ENCODE data around the gene H6PD.

H6PD gene

DNA sequence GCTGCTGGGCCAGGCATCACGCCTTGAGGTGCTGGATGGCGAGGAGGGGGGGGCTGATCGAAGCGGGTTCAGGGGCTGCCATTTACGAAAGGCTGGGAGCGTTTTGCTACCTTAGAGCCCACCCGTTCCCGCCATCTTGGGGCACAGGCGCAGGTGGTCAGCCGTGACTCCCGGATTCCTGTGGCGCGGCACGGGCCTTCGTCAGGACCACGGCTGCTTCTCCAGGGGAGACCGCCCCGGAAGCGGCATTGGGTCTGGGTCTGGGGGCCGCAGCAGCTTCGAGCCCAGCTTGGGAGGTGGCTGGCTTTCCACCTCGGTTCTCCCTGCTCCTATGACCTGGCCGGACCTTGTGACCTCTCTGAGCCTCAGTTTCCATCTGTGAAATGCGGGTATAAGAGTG, 81.9 kb downstream of the H6PD start:
- DNase-seq (ENCODE audit: low read depth in 2 of 2) = no peak

DNA sequence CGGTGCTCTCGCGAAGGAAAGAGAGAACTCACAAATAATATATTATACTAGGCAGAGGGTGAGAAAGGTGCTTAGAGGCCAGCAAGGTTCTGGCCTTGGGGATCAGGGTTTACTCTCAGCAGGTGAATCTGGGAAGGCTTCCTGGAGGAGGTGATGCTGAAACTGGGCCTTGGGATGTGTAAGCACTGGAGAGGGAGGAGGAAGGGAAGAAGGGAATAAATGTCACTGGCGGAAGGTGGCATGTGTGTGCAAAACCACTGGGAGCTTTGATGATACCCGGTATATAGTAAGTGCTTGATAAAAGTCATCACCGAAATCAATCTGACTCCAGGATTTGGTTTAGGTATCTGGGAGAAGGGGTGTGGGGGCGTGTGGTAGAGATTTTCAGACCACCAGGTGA, 82.5 kb downstream of the H6PD start:
- DNase-seq (ENCODE audit: low read depth in 2 of 2) = no peak

DNA sequence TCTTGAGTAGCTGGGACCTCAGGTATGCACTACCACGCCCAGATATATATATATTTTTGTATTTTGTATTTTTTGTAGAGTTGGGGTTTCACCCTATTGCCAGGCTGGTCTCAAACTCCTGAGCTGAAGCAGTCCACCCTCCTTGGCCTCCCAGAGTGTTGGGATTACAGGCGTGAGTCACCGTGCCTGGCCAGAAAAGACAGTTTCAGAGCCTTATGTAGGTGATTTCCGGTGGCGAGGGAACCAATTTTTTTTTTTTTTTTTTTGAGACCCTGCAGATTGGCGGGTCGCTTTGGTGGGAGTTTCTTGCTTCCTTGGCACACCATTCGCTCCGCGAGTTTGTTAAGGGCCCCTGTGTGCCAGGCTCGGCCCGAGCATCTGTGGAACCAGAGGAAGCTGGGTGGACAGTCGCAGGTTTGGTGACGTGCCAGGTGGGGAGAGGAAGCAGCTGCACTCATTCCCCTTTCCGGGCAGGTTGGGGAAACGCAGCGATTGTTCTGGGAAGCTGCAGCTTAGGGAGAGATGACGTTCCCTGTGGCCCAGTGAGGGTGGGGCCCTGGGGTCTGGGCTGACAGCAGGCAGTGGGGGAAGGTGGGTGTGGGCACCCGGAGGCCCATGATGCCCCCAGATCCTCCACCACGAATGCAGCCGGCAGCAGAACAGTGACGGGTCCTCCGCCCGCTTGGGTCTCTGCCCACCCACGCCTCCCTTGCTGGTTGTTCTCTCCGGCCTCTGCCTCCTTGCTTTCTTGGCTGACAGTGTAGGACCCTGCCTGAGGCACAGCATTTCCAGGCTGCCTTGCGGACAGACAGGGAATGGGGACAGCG, 83.2 kb downstream of the H6PD start:
- DNase-seq (ENCODE audit: low read depth in 2 of 2) = no peak

DNA sequence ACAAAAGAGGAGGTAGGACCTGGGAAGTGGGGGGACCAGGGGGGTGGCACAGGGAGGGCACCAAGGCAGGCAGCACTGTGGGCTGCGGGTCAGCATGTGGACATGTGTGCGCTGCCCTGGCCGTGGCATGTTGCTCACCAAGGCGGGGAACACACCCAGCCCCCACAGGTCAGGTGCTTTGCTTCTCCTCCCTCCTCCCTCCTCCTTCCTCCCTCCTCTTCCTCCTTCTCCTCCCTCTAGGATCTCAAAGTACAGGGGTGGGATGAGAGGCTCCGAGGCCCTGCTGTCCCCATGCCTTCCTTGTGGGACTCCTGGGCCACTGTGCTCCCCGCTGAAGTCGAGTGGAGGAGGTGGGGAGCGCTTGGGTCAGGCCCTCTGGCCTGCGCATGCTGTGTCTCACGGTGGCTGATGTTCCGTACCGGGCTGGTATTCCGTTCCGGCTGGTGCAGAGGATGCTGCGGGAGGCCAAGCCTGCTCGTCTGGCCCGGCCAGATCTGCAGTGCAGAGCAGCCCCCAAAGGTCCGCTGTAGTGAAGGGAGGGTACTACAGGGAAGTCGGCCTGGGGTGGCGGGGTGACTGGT, 84.7 kb downstream of the H6PD start:
- no peak for DNase-seq (ENCODE audit: low read depth in 2 of 2)

DNA sequence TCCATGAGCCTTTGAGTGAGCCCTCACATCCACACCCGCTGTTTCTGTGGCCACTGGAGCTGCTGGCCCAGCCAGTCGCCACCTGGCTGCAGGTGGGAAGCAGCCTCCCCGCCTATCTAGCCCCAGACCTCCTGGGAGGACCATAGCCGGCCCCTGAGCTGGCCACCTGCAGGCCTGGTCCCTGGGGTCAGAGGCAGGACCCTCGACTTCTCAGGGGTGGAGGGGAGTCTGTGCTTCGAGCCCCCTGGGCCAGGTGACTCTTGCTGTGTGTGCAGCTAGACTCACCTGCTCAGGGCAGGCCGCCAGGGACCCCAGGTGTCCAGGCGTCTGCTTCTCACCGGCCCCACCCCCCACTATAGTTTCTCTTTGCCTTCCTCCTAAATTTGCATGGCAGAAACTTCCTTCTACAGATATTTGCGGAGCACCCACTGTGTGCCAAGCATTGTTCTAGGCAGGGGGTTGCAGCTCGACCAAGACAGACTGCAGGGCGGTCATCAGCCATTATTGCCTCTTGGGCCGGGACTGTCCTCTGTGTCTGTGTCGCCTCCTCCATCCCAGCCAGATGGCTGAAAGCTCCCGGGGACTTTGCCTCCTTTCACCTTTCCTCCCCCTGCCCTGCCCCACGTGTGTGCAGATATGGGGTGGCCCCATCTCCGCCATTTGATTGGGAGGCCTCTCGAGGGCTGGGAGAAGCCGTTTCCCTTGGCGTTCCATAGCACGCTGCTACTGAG, 85.4 kb downstream of the H6PD start:
- DNase-seq (ENCODE audit: low read depth in 2 of 2) = no peak

Measured in activated CD4-positive, alpha-beta T cell treated with anti-CD3 and anti-CD28 coated beads for 24 hours (primary cell).